HS-5 (cell line): ENCODE data around the gene ZNF205.
"Not testable (repeated sequence)": the region's sequence is repeated elsewhere in the genome, so short reads cannot be mapped to it uniquely, and the experiment has no call there.

ENCODE experiments used
- DNase-seq: peaks from one replicate; pipeline ENCODE4 v3.0.0-alpha.2; 2012; ENCODE audit warnings: low read depth

ZNF205 gene

DNA sequence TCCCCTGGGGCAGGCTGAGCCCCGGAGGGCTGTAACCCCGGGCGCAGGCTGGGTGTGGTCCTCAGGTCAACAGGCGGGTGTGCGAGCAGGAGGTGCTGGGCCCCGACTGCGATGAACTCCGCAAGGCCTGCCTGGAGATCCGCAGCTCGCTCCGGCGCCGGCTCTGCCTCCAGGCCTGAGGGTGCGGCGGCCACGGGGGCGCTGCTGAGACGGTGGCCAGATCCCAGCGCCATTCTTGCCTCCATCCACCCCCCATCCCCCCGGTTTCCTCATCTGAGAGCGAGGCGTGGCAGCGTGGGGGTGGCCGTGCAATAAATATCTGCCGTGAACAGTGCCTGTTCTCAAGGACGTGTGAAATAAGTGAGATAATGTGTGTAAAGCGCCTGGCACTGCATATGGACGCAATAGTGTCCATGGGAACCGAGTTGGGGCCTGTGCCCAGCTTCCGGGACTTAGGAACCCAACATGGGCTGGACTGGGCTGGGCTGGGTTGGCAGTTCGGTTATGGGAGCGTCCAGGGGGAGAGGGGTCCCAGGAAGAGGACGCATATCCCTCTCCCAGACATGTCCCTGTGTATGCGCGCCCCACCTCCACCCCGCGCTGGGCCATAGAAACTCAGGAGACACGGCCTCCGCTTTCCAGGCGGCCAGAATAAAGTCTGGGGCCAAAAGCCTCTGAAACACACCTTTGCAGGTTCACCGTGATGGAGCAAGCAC is 37.4 kb downstream of the ZNF205 start:
- DNase-seq, result no peak

- peak; percentile 92 for DNase-seq
These were observed 38.2 kb downstream of the ZNF205 start for GRCh38 chr16:3150346-3151218.

- DNase-seq, result no peak
These were observed 39.6 kb downstream of the ZNF205 start for GRCh38 chr16:3152027-3152276.

DNA sequence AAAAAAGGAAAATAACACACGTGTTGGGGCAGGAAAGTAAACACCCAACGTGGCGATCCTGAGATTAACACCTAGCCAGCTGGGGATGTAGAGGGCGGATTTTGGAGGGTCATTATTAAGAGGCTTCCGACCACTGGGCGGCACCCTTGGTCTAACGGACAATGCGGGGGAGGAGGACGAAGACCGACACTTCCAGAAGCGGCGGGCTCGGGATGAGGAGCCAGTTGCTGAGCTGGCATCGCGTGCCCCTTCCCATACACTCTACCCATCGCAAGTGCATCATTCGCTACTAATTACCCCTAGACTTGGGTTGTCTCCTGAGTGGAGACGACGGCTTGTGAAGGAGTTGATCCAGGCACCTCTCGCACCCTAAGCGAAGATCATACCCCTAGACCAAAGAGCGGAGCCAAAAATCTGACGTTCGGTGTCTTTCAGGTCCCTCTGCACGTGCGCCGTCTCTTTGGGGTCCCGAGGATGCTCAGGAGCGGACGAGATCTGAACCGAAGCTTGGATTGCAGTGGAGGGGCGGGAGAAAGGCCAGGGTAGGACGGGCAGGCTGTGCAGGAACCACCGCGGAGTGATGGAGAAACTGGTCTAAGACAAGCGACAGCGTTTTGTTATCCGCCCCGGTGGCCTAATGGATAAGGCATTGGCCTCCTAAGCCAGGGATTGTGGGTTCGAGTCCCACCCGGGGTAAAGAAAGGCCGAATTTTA is 40.0 kb downstream of the ZNF205 start:
- DNase-seq, result peak; percentile 82

DNA sequence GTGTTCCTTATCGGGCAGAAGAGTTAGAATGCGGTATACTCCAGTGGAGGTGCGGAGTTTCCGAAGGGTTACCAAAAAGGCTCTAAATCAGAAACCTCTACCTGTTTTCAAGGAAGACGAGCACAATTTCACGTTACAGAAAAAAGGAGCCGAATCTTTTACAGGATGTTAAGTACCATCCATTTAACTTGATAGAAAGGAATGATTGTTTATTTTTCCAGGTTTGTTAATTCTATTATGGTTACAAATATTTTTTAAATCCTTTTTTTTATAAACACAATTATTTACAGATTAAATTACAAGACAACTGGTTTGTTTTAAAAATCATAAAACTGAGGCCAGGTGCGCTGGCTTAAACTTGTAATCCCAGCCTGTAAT is 40.6 kb downstream of the ZNF205 start:
- DNase-seq, result no peak

GRCh38 chr16:3155181-3155580 is 42.8 kb downstream of the ZNF205 start:
- no peak for DNase-seq

GRCh38 chr16:3155972-3156371 is 43.6 kb downstream of the ZNF205 start:
- DNase-seq, result no peak

DNA sequence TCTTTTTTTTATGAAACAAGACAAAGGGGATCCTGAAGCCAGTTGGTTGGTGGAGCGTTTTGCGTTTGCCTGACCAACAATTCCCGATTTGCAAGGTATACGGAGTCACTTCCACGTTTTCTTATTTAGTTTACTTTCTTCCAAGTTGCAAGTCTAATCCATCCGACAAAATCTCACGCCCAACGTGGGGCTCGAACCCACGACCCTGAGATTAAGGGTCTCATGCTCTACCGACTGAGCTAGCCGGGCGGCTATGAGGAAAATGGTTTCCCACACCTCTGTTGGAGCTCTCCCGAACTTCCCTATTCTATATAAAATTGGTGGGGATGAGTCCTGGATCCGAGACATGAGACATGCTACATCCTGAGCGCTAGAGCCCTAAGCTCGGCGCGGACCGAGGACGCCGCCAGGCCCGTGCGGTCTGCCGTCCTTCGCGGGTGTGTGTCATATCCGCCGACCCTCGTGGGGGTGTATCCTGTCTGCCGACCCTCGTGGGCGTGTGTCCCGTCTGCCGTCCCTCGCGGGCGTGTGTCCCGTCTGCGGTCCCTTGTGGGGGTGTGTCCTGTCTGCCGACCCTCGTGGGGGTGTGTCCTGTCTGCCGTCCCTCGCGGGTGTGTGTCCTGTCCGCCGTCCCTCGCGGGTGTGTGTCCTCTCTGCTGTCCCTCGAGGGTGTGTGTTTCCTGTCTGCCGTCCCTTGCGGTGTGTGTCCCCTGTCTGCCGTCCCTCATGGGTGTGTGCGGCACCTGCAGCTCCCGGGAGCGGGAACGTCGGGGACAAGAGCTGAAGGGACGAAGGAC is 45.0 kb downstream of the ZNF205 start:
- peak; percentile 94 for DNase-seq

- DNase-seq, result no peak
These were observed 45.7 kb downstream of the ZNF205 start for GRCh38 chr16:3158026-3158509.

DNA sequence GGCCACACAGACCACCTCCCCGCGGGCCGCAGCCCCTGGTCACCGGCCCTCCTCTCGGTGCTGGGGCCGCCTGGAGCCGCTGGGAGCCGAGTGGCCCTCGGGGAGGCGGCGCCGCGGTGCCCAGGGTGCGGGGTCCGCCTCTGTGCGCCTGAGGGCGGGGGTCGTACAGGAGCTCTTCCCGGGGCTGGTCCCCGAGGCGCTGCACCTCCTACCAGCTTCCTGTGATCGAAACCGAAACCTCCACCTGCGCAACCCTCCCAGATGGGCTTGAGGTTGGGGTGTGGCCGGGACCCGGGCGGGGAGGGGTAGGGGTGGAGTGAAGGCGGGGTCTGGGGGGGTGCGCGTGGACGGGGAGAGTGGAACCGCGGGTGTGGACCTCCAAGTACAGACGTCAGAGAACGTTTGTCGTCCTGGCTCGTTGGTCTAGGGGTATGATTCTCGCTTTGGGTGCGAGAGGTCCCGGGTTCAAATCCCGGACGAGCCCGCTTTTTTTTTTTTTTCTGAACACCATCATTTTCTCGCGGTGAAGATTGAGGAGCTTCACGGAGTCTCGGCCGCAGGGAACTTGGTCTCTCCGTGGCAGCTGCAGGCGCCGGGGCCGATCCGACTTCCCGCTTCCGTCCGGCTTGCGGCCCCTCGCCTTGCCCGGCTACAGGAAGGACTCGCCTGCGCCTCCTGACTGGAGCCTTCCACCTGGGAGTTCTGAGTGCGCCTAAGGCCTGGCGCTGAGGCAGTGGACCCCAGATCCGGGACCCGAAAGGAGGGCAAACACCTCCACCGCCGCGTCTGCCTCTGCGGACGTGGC is 46.3 kb downstream of the ZNF205 start:
- peak; percentile 74 for DNase-seq

DNA sequence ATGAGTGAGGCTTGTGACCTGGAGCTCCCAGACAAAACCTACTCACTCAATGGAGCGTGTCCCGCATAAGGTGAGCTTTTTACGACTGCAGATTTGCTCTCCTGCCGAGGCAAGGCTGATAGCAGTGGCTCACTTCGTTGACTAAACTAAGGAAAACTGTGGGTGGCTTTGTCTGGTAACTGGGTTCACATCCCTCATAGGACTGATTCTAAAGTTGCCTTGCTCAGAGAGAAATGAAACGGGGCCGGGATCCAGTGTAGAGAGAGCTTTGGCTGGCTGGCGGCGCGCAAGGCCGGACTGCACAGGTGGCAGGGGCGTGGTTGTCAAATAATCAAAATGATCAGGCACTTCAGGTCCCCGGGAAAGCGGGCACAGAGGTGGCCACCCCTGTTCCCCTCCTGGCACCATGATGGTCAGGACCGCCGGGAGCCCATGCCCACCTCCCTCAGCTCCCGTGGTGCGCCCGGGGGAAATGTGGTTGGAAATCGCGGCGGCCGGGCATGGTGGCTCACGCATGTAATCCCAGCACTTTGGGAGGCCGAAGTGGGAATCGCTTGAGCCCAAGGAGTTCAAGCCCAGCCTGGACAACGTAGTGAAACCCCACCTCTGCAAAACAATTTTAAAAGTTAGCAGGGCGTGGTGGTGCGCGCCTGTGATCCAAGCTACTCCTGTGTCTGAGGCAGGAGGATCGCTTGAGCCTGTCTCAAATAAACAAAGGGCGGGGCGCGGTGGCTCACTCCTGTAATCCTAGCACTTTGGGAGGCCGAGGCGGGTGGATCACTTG is 49.0 kb downstream of the ZNF205 start:
- DNase-seq, result no peak

DNA sequence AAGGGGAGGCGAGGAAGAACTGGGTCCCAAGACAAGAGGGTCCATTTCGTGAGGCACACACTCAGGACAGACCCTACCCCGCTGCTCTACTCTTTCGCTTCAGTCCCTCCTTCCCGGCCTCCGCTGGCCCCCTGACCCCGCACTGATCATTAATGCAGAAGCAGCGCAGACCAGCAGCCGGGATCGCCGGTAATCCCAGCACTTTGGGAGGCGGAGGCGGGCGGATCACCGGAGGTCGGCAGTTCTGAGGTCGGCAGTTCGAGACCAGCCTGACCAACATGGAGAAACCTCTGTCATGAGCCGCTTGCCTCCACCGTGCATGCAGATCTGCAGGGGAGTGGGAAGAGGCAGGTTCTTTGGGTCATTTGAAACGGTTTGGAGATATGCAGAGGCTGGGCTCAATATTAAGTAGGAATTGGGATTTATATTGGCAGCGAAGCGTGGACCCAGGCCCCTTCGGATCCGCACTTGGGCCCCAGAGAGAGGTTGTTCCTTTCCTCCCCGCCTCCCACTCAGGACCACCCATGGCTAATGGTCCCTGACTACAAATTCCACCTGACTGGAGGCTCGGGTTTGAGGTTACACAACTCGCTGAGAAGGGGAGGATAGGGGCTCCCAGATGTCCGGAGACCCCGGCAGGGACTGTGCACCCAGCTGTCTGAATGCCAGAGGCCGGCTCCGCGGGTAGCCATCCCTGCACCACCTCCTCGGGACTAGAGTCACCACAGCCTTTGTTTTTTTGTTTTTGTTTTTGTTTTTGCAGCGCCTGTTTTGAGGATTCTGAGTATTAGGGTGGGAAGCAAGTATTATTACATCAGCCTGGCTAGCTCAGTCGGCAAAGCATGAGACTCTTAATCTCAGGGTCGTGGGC is 52.0 kb downstream of the ZNF205 start:
- no peak for DNase-seq

DNA sequence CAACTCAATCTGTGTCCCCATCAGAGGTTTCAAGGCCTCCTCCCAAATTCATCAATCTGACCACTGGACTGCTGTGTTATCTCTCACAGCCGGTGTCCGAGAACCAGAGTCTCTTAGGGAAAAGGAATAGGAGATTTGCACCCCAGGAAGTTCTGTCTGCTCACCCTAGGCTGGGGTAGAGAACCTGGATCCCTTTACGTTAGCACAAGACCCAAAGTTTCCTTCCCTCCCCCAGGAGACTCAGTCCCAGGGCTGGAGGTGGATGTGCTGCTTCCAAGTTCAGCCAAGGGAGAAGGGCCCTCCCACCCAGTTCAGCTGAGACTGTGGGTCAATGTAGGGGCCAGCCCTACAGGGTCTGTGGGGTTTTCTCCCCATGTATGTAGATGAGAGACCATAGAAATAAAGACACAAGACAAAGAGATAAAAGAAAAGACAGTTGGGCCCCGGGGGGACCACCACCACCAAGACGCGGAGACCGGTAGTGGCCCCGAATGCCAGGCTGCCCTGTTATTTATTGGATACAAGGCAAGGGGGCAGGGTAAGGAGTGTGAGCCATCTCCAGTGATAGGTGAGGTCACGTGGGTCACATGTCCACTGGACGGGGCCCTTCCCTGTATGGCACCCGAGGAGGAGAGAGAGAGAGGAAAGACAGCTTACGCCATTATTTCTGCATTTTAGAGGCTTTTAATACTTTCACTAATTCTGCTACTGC is 52.9 kb downstream of the ZNF205 start:
- no peak for DNase-seq

DNA sequence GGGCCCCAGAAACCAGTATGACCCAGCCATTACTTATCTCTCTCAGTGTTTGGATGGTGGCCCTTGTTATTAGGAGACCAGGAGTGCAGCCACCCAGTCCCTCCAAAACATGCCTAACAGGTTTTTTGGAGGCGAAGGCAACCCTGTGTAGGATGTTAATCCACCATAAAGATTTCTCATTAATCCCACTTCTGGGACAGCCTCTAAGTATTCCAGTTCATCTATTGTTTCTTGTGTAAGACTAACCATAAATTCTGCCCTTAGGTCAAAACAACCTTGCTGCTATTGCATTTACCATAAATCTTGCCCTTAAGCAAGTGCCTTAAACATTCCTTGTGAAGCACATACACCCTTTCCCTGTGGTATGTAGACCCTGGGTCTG is 54.1 kb downstream of the ZNF205 start:
- DNase-seq, result no peak

DNA sequence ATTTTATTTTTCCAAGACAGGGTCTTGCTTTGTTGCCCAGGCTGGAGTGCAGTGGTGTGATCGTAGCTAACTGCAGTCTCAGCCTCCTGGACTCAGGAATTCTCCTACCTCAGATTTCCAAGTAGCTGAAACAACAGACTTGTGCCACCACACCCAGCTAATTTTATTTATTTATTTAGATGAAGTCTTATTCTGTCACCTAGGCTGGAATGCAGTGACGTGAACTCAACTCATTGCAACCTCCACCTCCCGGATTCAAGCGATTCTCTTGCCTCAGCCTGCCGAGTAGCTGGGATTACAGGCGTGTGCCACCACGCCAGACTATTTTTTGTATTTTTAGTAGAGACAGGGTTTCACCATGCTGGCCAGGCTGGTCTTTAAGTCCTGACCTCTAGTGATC is 56.3 kb downstream of the ZNF205 start:
- not testable (repeated sequence) for DNase-seq
